ENCODE measurements around the gene C1orf116.
A peak's percentile ranks its signal among the peaks of the same experiment; 100 is the strongest.

Gene C1orf116

GRCh38 chr1:207032528-207033017 lies at the start of gene C1orf116:
Gene C1orf116, minus strand, starts transcription at chr1:207032756. Its CDS starts 5,158 bp downstream, at chr1:207027598.
- peak; percentile 87 for DNase-seq

- no peak for DNase-seq
These were observed 49.2 kb upstream of the C1orf116 start for GRCh38 chr1:207081806-207082205.

DNA sequence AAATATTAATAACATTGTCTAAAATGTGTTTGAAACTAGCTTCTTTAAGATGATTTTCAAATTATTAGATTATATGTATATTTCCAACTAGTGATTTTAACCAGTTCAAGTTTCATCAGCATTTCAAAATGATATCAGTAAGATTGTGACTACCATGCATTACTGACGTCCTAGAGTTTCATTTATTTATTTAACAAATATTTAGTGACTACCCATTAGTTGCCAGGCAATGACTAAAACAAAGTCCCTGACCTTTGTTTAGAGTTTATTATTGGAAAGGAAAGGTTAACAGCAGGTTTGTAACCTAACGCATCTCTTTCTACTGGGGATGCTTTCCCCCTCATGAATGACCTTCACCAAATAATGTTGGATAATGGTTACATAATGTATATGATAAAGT lies 48.5 kb upstream of the C1orf116 start:
- no peak for DNase-seq

DNA sequence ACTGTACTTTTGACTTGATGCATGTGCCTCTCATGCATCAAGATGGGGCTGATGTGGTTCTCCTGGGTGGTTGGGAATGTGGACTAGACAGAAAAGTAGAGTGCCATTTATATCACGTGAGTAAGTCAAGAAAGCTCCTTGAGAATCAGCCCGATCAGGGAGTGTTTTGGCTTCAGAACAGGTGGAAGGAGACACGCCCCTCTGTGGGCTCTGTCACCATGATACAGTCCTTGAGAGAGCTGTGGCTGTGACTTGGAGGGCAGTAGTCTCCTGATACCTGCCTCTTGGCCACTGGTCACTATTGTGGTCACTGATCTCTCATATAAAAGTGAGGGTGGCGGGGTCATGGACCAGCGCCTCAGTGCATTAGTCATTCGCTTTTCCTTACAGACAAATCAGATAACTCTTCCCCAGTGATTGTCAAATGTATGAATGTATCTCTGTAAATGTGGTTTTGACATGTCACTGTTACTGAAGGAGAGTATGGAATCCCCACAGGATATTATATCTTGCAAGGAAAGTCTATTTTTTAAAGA lies 47.2 kb upstream of the C1orf116 start:
- DNase-seq, result no peak

- no peak for DNase-seq
These were observed 46.1 kb upstream of the C1orf116 start for GRCh38 chr1:207078578-207079132.

DNA sequence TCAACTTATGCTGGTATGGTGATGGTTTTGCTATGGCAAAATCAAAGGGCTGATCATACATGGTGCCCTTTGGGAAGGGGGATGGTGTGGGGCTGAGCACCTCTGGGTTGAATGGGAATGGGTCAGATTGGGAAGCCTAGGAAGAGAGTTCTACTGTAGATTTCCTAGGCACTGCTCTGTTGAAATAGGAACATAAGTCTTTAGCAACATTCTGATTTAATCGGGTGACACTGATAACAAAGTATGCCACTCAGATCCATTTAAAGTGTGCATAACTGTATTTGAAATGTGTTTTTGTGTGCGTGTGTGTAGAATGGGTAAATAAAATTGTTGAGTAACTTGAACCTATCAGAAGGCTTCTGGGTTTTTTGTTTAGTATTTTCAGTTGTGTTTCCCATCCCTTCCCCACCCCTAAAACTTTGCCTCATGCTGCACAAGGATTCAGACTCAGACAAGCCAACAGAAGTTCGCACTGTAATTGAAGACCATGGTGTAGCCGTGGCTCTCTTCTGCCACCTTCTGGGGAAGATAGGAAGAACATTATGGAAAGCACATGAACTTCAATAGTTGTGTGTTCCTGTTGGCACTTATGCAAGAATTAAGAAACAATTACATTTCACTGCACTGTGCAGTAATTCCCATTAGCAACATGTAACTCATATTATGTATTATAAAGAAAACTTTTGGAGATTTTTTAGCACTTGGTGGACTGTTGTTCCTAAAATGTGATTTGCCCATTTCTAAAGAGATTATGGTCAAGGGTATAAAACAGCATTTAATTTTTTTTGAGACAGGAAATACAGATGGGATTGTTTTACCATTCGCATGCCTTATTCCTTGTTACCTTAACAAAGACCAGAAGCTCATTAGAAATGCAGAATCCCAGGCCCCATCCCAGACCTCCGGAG lies 45.2 kb upstream of the C1orf116 start:
- peak; percentile 77 for DNase-seq

DNA sequence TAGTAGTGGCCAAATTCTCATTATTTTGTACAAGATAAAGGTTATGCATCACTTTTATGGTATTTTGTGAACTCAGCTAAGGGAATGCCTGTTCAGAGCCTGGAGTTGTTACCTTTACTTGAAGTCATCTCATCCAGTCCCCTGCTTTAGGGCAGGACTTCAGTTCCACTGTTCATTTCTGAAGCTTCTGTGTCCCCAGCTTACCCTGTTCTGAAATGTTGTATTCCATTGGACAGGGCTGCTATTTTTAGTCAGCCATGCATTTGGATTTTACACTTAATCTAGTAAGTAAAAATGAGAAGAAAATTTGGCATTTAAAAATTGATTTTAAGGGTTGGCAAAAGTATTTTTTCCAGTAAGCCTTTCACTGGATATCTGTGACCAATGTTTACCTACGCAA lies 44.5 kb upstream of the C1orf116 start:
- DNase-seq, result no peak

DNA sequence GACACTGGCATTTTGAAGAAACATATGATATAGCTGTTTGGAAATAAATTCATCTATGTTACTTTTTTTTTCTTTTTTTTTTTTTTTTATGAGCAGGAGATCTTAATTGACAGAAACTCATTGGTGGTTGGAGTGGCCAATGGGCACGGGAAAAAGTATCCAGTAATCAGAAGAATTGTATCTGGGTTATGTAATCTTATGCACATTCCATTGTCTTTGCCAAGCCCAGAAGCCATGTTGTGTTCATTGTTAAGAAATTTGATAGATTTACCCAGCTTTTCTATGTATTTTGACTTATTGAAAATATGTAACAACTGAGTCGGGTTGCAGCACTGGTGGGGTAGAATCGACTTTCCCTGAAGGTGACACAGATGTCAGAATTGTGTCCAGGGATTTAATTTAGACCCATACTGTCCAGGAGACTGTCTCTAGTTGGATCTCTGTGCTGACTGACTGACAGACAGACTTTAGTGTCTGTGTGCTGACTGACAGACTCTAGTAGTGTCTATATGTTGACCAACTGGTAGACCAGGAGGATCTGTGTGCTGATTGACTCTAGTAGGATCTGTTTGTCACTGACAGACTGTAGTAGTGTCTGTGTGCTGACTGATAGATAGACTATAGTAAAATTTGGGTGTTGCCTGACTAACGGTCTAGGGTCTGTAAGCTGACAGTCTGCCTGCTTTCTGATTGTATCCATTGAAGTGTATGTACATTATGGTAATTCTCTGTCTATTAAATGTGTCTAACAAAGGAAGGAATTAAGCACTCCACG lies 43.8 kb upstream of the C1orf116 start:
- no peak for DNase-seq

- DNase-seq, result no peak
These were observed 41.6 kb upstream of the C1orf116 start for GRCh38 chr1:207073906-207074820.

DNA sequence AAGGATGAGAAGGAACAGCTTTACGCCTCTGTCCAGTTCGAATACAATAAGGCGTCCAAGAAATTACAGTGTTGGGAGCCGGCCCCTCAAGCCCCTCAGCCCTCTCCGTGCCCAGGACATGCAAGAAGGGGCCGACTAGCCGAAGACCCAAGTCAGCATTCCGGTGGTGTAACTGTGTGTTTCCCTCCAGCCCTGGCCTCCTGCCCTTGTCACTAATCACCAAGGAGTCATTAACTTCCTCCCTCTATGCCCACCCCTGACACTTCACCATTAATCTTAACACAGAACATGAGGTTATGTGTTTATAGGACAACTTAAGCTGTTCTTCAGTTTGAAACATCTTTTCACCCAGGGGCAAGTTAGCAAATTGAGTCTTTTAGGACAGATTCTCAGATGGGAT lies 39.7 kb upstream of the C1orf116 start:
- no peak for DNase-seq

- DNase-seq, result no peak
These were observed 38.9 kb upstream of the C1orf116 start for GRCh38 chr1:207071426-207071825.

DNA sequence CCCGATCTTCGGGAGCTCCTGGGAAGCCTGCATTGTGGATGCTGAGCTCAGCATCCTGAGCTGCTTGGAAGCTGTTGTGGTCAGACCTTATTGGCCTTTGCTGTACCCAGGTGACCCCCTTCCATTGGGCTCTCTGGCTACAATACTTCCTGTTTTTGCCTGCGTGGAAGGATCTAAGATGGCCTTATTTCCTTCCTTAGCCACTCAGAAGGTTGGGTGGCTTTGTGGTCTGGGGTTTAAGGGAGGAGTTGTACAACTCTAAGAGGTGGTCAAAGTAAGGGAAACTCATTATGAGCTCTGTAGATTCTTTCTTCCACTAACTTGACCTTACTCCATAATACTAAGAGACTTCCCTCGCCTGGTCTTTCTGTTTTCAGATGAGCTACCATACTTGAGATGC lies 38.3 kb upstream of the C1orf116 start:
- no peak for DNase-seq

- DNase-seq, result no peak
These were observed 37.4 kb upstream of the C1orf116 start for GRCh38 chr1:207069858-207070506.

- DNase-seq, result no peak
These were observed 36.5 kb upstream of the C1orf116 start for GRCh38 chr1:207069061-207069460.

DNA sequence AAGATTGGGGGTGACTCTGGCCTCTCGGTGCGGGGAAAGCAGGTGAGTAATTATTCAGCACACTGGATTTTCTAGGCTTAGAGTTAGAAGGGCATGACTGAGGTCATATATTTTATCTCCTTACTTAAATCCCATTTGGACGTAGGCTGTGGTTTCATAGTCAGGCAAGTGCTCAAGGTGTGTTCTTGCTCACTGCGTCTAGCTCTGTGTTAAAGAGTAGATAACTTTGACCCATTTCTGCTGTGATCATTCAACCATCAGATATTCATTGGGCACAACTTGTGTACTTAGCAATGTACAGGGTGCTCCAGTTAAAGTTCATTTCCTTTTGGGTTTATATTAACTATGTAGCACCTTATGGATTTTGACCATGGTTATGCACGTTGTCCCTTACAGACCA lies 35.1 kb upstream of the C1orf116 start:
- DNase-seq, result no peak

DNA sequence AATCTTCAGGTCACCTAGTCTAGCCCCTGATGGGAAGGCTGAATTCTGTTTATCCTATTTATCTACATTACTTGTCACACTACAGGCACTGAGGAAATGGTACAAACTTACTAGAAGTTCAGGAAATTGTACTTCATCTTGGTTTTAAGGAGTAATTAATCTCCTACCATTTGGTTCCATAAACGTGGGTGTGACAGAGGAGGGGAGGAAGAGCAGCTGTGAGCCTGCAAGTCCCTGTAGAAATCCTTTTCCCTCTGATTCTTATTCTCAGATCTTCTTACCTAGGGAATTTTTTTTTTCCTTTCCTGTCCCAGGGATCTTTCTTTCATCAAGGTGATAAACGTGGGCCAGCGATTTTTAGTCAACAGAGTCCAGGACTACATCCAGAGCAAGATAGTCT lies 34.6 kb upstream of the C1orf116 start:
- DNase-seq, result no peak

- no peak for DNase-seq
These were observed 32.0 kb upstream of the C1orf116 start for GRCh38 chr1:207064561-207064960.

GRCh38 chr1:207063014-207063413 lies 30.5 kb upstream of the C1orf116 start:
- no peak for DNase-seq

GRCh38 chr1:207062058-207062457 lies 29.5 kb upstream of the C1orf116 start:
- DNase-seq, result no peak

- DNase-seq, result no peak
These were observed 28.0 kb upstream of the C1orf116 start for GRCh38 chr1:207060596-207060995.

DNA sequence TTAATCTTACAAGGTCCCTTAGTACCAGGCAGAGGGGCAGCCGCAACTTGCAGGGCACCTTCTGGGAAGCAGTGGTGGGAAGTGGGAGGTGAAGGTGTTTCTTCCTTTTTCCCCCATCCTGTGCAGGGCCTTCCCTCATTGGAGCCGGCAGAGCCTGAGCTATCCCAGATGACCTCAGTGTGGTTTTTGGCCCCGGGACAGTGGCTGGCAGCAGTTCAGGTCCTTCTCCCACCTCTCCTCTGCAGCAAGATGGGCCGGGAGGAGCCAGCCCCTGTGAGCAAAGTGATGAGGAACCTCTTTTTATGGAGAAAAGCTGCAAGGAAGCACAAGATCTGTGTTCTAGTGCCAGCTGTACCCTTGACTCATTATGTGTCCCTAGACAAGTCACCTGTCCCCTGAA lies 27.3 kb upstream of the C1orf116 start:
- no peak for DNase-seq

Data from NCI-H1105 treated with DMSO at 0.1 percent for 48 hours (cell line).